GM21526 (cell line): ENCODE data around the gene RCBTB2.
"Not testable (repeated sequence)": the region's sequence is repeated elsewhere in the genome, so short reads cannot be mapped to it uniquely, and the experiment has no call there.

ENCODE experiments used
- ATAC-seq: cut with Tn5 transposase; IDR thresholded peaks from one replicate; pipeline ENCODE4 v1.9.1; 2021; ENCODE audit warnings: moderate library complexity; ENCODE audit not compliant: unreplicated experiment, low FRiP score

RCBTB2 gene

DNA sequence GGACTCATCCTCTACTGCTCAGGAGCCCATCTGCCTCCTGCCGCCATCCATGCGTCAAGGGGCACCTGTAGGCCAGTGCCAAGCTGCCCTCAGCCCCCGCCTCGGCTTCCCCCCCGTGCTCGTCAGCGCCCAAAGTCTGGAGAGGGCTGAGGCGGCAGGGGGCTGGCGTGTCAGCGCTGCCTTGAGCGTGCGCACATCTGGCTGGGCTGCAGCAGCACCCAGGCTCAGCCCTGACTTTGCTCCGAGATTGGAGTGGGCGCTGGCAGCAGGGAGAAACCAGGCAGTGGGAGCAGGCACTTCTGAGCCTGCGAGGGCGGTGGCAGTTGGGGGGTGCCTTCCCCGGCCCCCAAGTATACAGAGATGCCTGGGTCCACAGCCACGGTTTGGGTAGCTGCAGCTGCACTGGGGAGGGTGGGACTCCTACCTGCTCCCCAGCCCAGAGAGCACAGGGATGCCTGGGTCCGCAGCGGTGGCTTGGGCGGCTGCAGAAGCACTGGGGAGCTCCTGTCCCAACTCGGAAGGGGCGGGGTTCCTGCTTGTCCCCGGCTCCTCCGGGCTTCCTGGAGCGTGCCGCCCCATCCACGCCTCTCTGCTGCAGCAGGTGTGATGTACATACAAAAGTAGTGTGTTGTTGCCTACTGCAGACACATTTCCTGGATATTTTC, 75.2 kb downstream of the RCBTB2 start:
- no peak for ATAC-seq

DNA sequence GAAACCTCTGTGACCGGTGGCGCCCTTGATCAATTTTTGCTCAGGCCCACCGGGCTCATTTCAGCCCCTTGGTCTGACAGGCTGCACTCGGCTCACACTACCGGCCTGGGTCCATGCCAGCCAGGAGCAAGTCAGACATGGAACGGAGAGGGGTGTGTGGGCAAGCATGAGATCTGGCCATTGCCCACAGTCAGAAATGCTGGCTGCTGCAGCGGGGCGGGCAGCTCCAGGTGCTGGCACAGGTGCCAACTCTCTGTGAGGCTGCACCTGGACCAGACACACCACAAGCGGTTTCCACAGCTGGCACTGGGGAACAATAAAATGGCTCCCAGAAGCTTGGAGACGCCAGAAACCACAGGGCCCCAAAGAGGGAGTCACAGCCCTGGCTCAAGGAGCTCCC, 76.3 kb downstream of the RCBTB2 start:
- no peak for ATAC-seq

DNA sequence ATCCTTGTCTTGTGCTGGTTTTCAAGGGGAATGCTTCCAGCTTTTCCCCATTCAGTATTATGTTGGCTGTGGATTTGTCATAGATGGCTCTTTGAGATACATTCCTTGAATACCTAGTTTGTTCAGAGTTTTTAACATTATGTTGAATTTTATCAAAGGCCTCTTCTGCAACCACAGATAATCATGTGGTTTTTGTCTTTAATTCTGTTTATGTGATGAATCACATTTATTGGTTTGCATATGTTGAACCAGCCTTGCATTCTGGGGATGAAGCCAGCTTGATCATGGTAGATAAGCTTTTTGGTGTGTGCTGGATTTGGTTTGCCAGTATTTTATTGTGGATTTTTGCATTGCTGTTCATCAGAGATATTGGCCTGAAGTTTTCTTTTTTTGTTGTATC, 81.7 kb downstream of the RCBTB2 start:
- not testable (repeated sequence) for ATAC-seq

GRCh38 chr13:48449656-48450055, 83.2 kb downstream of the RCBTB2 start:
- ATAC-seq: no peak

- ATAC-seq: no peak
Measured at GRCh38 chr13:48448959-48449614, 83.8 kb downstream of the RCBTB2 start.

GRCh38 chr13:48448285-48448958, 84.5 kb downstream of the RCBTB2 start:
- ATAC-seq: no peak

- ATAC-seq: no peak
Measured at GRCh38 chr13:48446464-48446863, 86.4 kb downstream of the RCBTB2 start.

DNA sequence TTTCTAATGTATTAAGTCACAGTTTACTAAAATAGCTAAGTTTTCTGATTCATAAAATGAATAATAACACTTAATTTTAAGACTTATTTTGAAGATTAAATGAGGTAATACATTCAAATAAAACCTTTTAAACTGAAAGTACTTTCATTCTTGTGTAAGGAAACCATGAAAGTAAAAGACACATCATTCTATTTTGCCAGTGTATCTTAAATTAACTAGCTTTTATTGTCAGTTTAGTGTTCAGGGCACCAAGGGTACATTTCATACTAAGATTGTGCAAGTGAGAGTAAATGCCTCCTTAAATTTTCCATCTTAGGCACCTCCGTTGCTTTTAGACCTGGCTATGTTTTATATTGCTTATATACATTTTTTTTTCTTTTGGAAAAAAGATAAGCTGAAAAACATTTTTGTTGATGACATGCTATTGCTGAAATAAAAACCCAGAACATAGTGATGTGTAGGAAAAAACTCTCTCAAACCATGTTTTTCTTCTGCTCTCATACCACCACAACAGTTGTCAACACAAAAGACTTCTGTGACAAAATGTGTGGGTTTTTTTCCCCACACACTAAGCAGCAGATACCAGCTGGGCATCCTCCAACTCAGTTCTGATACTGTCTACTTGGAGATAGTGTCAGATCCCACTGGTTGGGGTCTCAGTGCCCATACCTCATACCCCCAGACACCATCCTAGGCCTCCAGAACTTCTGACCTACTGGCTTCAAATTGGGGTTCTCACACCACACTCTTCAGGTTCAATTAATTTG, 89.3 kb downstream of the RCBTB2 start:
- ATAC-seq: no peak
